ENCODE data around the gene CDKAL1.
A peak's percentile ranks its signal among the peaks of the same experiment; 100 is the strongest.
"Not testable (repeated sequence)": the region's sequence is repeated elsewhere in the genome, so short reads cannot be mapped to it uniquely, and the experiment has no call there.

CDKAL1 gene

DNA sequence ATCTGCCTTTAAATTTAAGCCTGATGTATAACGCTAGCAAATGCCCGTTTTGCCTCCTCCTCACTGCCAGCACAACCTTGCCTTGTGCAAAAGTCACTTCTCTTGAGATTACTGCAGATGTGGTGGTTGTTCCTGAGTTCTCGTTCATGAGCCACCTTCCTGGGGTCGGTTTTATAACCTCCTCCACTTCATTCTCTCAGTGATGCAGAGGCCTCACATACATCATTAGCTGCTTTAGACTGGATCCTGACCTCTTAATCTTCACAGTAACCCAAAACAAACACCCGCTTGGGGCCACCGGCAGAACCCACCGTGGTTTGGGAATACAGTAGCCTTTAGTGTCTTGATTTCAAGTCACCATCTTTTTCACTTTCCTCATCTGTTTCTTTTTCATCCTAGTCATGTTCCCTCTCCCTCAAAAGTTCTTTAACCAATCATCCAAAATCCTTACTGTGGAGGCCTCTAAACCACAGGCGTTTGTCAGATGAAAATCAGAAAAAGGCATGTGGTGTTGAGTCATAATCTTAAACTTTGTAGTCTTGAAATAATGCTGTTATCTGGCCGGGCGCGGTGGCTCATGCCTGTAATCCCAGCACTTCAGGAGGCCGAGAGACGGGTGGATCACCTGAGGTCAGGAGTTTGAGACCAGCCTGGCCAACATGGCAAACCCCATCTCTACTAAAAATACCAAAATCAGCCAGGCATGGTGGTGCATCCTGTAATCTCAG is 629.0 kb downstream of the CDKAL1 start:
- DNase-seq = no peak

GRCh38 chr6:21163838-21164180 is 629.6 kb downstream of the CDKAL1 start:
- DNase-seq = no peak

DNA sequence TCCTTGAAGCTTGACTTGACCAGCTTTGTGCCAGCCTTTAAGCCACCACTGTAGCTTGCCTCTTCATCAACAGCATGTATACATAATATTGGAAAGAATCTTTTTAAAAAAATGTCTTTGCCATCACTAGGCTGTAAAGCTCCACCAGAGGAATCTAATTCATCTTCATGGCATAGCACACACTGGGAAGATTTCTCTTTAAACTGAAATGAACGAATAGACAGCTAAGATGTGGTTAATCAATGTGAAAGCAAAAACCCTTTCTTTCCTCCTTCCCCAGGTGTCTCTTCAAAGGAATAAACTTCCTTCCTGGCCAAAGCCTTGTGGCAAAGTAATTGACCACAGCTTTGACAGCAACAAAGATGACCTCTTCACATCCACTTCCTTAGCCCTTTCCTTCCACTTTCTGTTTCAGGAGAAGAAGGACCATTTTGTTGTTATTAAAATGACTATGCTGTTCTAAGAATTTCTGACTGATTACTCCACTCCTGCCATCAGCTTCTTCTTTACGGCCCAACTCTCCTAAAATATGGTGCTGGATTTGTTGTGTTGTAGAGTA is 630.6 kb downstream of the CDKAL1 start:
- DNase-seq = peak; percentile 27 to 38

DNA sequence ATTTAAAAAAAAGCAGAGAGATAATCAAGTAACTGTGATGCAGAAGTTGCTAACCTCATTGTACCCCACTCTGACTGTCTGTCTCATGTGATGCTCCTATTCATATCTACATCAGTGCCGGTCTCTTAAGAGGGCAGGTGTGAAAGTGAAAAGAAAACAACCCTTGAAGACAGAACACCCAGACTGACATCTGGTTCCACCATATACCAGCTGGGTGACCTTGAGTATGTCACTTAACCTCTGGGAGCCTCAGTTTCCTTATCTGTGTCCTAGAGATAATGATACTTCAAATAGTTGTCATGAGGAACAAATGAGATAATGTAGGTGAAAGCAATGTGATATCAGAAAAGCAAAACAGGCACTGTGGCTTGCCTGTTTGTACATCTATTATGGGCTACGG is 632.5 kb downstream of the CDKAL1 start:
- DNase-seq = no peak

DNA sequence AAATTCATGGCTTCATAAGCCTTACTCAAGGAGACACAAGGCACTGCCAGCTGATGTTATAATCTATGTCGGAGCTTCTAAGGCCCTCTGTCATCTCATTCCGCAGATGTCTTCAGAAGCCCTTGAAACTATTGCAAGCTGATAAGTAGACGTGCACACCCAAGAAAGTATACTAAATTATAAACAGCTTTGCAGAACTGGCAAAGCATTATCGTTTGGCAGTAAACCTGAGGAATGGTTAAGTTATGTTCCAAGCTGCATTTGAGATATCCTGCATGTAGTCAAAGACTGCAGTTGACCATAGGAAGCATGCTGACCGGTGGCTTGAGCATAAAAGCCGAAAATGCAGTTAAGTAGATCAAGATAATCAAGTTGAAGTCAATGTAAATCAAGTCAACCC is 633.5 kb downstream of the CDKAL1 start:
- no peak for DNase-seq

DNA sequence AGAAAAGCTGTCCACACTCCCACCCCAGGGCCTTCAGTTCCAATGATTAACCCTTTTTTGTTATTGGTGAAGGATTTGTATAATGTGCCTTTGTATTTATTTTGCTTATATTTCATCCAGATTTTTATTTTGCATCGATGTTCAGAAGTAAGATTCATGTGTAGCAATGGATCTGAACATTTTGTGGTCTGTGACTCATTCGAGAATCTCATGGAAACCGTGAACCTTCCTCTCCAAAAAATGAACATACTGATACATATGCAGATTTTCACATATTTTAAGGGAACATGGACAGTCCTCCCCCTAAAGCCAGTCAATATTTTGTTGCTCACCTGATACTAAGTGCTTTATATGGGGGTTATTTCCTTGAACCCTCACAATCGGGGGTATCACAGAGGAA is 637.5 kb downstream of the CDKAL1 start:
- DNase-seq = no peak

- DNase-seq = no peak
These were observed 638.8 kb downstream of the CDKAL1 start for GRCh38 chr6:21173031-21173430.

DNA sequence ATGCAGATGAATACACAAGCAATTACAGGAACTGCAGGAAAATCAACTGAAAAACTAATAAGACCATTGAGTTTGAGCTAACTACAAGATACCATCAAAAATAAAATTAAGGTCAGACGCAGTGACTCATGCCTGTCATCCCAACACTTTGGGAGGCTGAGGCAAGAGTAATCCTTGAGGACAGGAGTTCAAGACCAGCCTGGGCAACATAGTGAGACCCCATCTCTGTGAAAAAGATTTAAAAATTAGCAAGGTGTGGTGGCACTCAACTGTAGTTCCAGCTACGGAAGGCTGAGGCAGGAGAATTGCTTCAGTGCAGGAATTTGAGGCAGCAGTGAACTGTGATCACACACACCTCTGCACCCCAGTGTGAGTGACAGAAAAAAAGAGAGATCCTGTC is 639.4 kb downstream of the CDKAL1 start:
- DNase-seq = no peak

- no peak for DNase-seq
These were observed 641.9 kb downstream of the CDKAL1 start for GRCh38 chr6:21176197-21176596.

DNA sequence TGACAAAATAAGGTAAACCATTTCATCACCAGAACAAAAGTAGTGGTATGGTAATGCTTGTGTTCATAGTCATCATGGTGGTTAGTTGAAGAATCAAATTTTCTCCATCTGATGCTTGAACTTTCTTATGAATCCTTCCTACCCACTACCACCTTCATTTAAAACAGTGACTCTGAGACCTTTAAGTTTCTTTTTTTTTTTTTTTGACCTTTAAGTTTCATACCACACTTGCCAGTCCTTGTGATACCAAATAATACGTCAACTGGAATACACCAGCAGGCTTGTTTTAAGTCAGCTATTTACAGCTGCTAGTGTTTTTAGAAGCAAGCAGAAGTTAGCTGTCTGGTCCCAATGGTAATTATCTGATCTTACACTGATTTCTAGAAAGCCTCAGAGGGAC is 645.9 kb downstream of the CDKAL1 start:
- no peak for DNase-seq

DNA sequence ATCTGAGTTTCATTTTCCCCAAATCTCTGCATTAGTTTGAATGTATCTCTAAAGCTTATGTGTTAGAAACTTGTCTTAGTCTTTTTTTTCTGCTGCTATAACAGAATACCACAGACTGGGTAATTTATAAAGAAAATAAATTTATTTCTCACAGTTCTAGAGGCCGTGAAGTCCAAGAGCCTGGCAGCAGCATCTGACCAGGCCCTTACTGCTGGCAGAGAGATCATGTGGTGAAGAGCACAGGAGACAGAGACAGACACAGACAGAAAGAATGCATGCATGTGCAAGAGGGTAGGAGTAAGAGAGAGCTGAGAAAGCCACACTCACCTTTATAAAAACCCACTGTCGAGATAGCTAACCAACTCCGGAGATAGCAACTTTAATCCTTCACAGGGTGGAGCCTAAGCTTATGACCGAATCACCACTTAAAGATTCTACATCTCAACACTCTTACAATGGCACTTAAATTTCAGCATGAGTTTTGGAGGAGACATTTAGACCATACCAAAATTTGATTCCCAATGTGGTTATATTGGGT is 646.6 kb downstream of the CDKAL1 start:
- DNase-seq = no peak

GRCh38 chr6:21181866-21182265 is 647.6 kb downstream of the CDKAL1 start:
- no peak for DNase-seq

DNA sequence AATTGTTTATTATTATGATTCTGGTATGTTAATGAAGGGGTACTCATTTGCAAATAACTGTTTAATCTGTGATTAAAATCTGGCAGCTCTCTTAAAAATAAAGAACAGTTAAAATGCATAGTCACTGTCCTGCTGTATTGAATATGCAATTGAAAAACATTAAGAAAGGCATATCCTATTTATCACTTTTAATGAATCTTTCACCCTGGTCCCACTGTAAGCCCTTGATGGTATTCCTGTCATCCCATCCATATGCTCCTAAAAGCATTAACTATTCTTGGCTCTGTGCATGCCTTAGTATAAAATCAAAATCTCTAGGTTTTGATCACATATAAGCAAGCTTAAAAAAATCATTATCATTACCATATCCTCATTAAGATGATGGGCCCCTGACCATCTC is 648.3 kb downstream of the CDKAL1 start:
- no peak for DNase-seq

- DNase-seq = no peak
These were observed 651.7 kb downstream of the CDKAL1 start for GRCh38 chr6:21185861-21186478.

GRCh38 chr6:21186479-21187055 is 652.3 kb downstream of the CDKAL1 start:
- no peak for DNase-seq

- no peak for DNase-seq
These were observed 653.2 kb downstream of the CDKAL1 start for GRCh38 chr6:21187485-21187884.

- DNase-seq = no peak
These were observed 654.4 kb downstream of the CDKAL1 start for GRCh38 chr6:21188505-21189223.

DNA sequence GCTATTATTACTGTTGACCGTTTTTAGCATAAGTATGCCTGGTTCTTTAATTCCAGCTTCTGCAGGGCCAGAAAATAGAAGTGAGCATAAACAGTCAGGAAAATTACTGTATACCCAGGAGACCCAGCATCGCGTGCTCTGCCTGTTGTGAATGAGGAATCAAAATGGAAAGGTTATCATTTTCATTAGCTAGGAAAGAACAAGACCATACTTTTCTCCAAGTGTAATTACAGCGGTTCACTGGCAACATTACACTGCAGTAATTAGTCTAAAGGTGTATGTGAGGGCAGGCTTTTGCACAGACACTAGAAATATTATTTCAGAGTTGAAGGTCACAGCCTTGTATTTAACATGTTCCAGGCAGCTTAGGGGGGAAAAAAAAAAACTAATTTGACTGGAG is 655.5 kb downstream of the CDKAL1 start:
- DNase-seq = no peak

DNA sequence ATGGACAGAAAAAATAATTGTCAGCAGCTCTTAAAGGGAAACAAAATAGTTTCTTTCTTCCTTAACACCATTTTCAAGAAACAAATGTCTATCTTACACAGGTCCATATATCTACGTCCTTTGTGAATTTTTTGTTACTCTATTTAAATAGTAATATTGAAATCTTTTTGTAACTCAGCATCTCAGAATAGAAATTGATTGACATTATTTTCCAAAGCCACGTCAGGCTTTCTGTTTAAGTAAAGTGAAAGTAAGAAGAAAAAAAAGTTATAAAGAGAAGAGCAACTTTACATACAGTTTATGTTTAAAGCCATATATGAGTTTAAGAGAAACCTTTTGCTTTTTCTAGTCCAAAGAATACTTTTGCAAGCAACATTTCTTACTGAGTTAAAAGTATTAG is 656.4 kb downstream of the CDKAL1 start:
- no peak for DNase-seq

DNA sequence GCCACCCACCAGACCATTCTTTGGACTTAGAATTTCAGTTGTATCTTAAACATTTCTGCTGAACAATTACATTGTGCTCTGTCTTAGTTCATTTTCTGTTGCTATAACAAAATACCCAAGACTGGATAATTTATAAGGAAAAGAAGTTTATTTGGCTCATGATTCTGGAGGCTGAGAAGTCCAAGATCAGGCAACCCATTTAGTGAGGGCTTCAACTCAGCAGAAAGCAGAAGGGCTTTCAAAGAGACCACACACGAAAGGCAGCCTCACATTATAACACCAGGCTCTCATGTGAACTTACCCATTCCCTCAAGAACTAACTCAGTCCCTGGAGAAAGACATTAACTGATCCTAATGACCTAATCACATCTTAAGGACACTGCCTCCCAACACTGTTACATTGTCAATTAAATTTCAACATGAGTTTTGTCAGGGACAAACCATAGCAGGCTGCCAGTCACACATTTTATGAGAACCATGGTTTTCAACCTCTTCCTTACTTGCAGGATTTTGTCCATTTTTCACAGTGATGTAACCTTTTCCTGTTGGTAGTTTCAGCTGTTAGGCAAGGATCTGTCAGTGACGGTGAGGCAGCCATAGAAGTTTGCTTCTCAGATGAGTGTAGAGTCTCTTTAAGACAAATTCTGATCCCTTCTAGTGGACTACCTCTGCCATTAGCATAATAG is 659.7 kb downstream of the CDKAL1 start:
- DNase-seq = peak; percentile 13 to 41

DNA sequence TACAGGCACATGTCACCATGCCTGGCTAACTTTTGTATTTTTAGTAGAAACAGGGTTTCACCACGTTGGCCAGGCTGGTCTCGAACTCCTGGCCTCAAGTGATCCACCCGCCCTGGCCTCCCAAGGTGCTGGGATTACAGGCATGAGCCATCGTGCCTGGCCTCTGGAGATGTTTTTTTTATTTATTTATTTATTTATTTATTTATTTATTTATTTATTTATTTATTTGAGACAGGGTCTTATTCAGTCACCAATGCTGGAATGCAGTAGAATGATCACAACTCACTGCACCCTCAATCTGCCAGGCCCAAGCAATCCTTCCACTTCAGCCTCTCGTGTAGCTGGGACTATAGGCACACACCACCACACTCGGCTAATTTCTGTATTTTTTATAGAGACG is 661.0 kb downstream of the CDKAL1 start:
- DNase-seq = not testable (repeated sequence)

- no peak for DNase-seq
These were observed 663.9 kb downstream of the CDKAL1 start for GRCh38 chr6:21198032-21198640.
